Measurements from ENCODE around the gene CDH15.

The CDH15 gene

GRCh38 chr16:89130448-89130847, 41.1 kb upstream of the CDH15 start:
- Histone ChIP-seq H3K4me1 (ENCODE audit: control insufficient read depth, low read length) (no peaks in the 10 kb centered on the region), H3K4me2 (ENCODE audit: low read length) (no peak overlapping the region), H3K79me2 (ENCODE audit: control insufficient read depth, low read length) (peaks cover 80% of the 10 kb centered on the region), H4K20me1 (ENCODE audit: control insufficient read depth, insufficient read depth, low read depth, low read length) (no peaks in the 10 kb centered on the region), H3K27me3 (ENCODE audit: control insufficient read depth, low read length) (no peaks in the 10 kb centered on the region), H3K27ac (ENCODE audit: low read depth, low read length) (no peak overlapping the region), H3K9me2 (replicated peaks; ENCODE audit: control insufficient read depth, low read length) (no peaks in the 10 kb centered on the region), H3K36me3 (ENCODE audit: control insufficient read depth, low read length) (peaks cover 94% of the 10 kb centered on the region), H3K9me3 (ENCODE audit: control insufficient read depth, insufficient read depth, low read length) (0 out of 2 replicates have a peak, but pooled peaks cover 4% of the 10 kb centered on the region), H3F3A (ENCODE audit: control insufficient read depth, insufficient read depth) (no peaks in the 10 kb centered on the region), H3K4me3 (ENCODE audit: low read length) (no peak overlapping the region)
- TF ChIP-seq EZH2phosphoT487 (IDR thresholded peaks at IDR 0.05; ENCODE audit: borderline replicate concordance, low read length) (no peak), CTCF (IDR thresholded peaks at IDR 0.05; ENCODE audit: low read depth, low read length, poor library complexity, severe bottlenecking) (no peak)

- Histone ChIP-seq H4K20me1 (ENCODE audit: control insufficient read depth, insufficient read depth, low read depth, low read length) (no peaks in the 10 kb centered on the region), H3K4me3 (ENCODE audit: low read length) (no peak overlapping the region), H3F3A (ENCODE audit: control insufficient read depth, insufficient read depth) (no peaks in the 10 kb centered on the region), H3K4me2 (ENCODE audit: low read length) (no peak overlapping the region), H3K79me2 (ENCODE audit: control insufficient read depth, low read length) (peaks cover 66% of the 10 kb centered on the region), H3K9me3 (ENCODE audit: control insufficient read depth, insufficient read depth, low read length) (no peaks in the 10 kb centered on the region), H3K36me3 (ENCODE audit: control insufficient read depth, low read length) (peaks cover 92% of the 10 kb centered on the region), H3K9me2 (replicated peaks; ENCODE audit: control insufficient read depth, low read length) (no peaks in the 10 kb centered on the region), H3K4me1 (ENCODE audit: control insufficient read depth, low read length) (no peaks in the 10 kb centered on the region), H3K27ac (ENCODE audit: low read depth, low read length) (no peak overlapping the region), H3K27me3 (ENCODE audit: control insufficient read depth, low read length) (no peaks in the 10 kb centered on the region)
- TF ChIP-seq EZH2phosphoT487 (IDR thresholded peaks at IDR 0.05; ENCODE audit: borderline replicate concordance, low read length) (no peak), CTCF (IDR thresholded peaks at IDR 0.05; ENCODE audit: low read depth, low read length, poor library complexity, severe bottlenecking) (no peak)
These were observed 39.8 kb upstream of the CDH15 start for GRCh38 chr16:89131783-89132182.

- peaks cover 89% of the 10 kb centered on the region for H3K36me3 ChIP-seq (ENCODE audit: control insufficient read depth, low read length)
- H4K20me1 ChIP-seq (ENCODE audit: control insufficient read depth, insufficient read depth, low read depth, low read length) = no peaks in the 10 kb centered on the region
- no peaks in the 10 kb centered on the region for H3F3A ChIP-seq (ENCODE audit: control insufficient read depth, insufficient read depth)
- no peaks in the 10 kb centered on the region for H3K4me1 ChIP-seq (ENCODE audit: control insufficient read depth, low read length)
- H3K4me2 ChIP-seq (ENCODE audit: low read length) = no peak overlapping the region
- H3K27ac ChIP-seq (ENCODE audit: low read depth, low read length) = no peak overlapping the region
- H3K4me3 ChIP-seq (ENCODE audit: low read length) = no peak overlapping the region
- H3K9me3 ChIP-seq (ENCODE audit: control insufficient read depth, insufficient read depth, low read length) = no peaks in the 10 kb centered on the region
- no peaks in the 10 kb centered on the region for H3K27me3 ChIP-seq (ENCODE audit: control insufficient read depth, low read length)
- no peaks in the 10 kb centered on the region for H3K9me2 ChIP-seq (replicated peaks; ENCODE audit: control insufficient read depth, low read length)
- TF ChIP-seq CTCF (IDR thresholded peaks at IDR 0.05; ENCODE audit: low read depth, low read length, poor library complexity, severe bottlenecking) (peak; percentile 30), EZH2phosphoT487 (IDR thresholded peaks at IDR 0.05; ENCODE audit: borderline replicate concordance, low read length) (no peak)
- peaks cover 60% of the 10 kb centered on the region for H3K79me2 ChIP-seq (ENCODE audit: control insufficient read depth, low read length)
These were observed 39.1 kb upstream of the CDH15 start for GRCh38 chr16:89132194-89133005.
